Naive B cell (primary cell): ENCODE measurements around the gene GRXCR1. TPM values are rescaled to one million over a fixed set of nuclear protein-coding genes. Genes with fewer than 3 reads are reported as not detected.
A peak's percentile ranks its signal among the peaks of the same experiment; 100 is the strongest.

ENCODE experiments used
- ATAC-seq, 2 donors: fragments of 150-1000 bp; cut with Tn5 transposase; 2 replicates each; pipeline ENCODE4 v1.10.0; 2021; ENCODE audit warnings: low read depth in 2 of 2, mild to moderate bottlenecking in 2 of 2, moderate library complexity in 2 of 2
- DNase-seq: peaks from one replicate; pipeline ENCODE4 v3.0.0; 2022
- H3K27ac Mint-ChIP-seq, 6 donors: one replicate each; pipeline ENCODE4 v1.8.0; 2020 to 2022; ENCODE audit warnings: mild to moderate bottlenecking in 6 of 6, mixed read lengths in 6 of 6, moderate library complexity in 5 of 6, inconsistent platforms in 2 of 6
- H3K27me3 Mint-ChIP-seq, 3 donors: one replicate each; pipeline ENCODE4 v1.8.0; 2021 to 2022; ENCODE audit warnings: mixed read lengths in 3 of 3, mild to moderate bottlenecking in 1 of 3
- H3K36me3 Mint-ChIP-seq, 2 donors: one replicate each; pipeline ENCODE4 v1.8.0; 2020 to 2022; ENCODE audit warnings: mixed read lengths in 2 of 2, inconsistent platforms in 1 of 2, mild to moderate bottlenecking in 1 of 2
- H3K4me1 Mint-ChIP-seq, 3 donors: one replicate each; pipeline ENCODE4 v1.8.0; 2020 to 2022; ENCODE audit warnings: mixed read lengths in 3 of 3, inconsistent platforms in 1 of 3, mild to moderate bottlenecking in 1 of 3, moderate library complexity in 1 of 3
- H3K4me3 Mint-ChIP-seq, 8 donors: one replicate each; pipeline ENCODE4 v1.8.0; 2020 to 2022; ENCODE audit warnings: mild to moderate bottlenecking in 8 of 8, mixed read lengths in 8 of 8, moderate library complexity in 8 of 8, inconsistent platforms in 2 of 8
- H3K9me3 Mint-ChIP-seq, 7 donors: one replicate each; pipeline ENCODE4 v1.8.0; 2020 to 2022; ENCODE audit warnings: mixed read lengths in 7 of 7, mild to moderate bottlenecking in 5 of 7, inconsistent platforms in 2 of 7, moderate library complexity in 1 of 7
- polyA plus RNA-seq, 6 donors: library from polyadenylated mRNA; unstranded; fragments of 300-500 nt; fragmentation: Illumina TruSeq; gene quantifications; one replicate each; pipeline ENCODE4 v1.2.3, GENCODE V29; 2021; ENCODE audit warnings: low read depth in 6 of 6

Gene GRXCR1
- polyA plus RNA-seq, 6 donors from 2014 or later, result not detected

- no peak overlapping the region for H3K4me3 Mint-ChIP-seq
- DNase-seq (no peak), ATAC-seq (no peak)
- no peaks in the 10 kb centered on the region for H3K36me3 Mint-ChIP-seq
- H3K9me3 Mint-ChIP-seq, result no peaks in the 10 kb centered on the region
- H3K27ac Mint-ChIP-seq, result no peak overlapping the region
- H3K27me3 Mint-ChIP-seq, result peaks cover 0 to 4% (median 0%) of the 10 kb centered on the region in 3 donors
- H3K4me1 Mint-ChIP-seq, result no peaks in the 10 kb centered on the region
These were observed 62.6 kb downstream of the GRXCR1 start for GRCh38 chr4:42954963-42955669.

- Mint-ChIP-seq H3K27ac (no peak overlapping the region), H3K4me1 (no peaks in the 10 kb centered on the region), H3K9me3 (peaks cover 0 to 2% (median 1%) of the 10 kb centered on the region in 7 donors), H3K36me3 (no peaks in the 10 kb centered on the region), H3K4me3 (no peak overlapping the region), H3K27me3 (peaks cover 3 to 4% (median 4%) of the 10 kb centered on the region in 3 donors)
- no peak for DNase-seq
- no peak for ATAC-seq
These were observed 63.4 kb downstream of the GRXCR1 start for GRCh38 chr4:42955746-42956505.

GRCh38 chr4:42965326-42965725, 72.8 kb downstream of the GRXCR1 start:
- H3K27ac Mint-ChIP-seq, result no peak overlapping the region
- no peak for DNase-seq
- no peaks in the 10 kb centered on the region for H3K36me3 Mint-ChIP-seq
- H3K27me3 Mint-ChIP-seq, result peaks cover 3 to 9% (median 8%) of the 10 kb centered on the region in 3 donors
- H3K4me1 Mint-ChIP-seq, result no peaks in the 10 kb centered on the region
- H3K4me3 Mint-ChIP-seq, result no peak overlapping the region
- peaks cover 0 to 7% (median 3%) of the 10 kb centered on the region in 7 donors for H3K9me3 Mint-ChIP-seq
- ATAC-seq, result no peak

- Mint-ChIP-seq H3K4me1 (no peaks in the 10 kb centered on the region), H3K36me3 (peaks cover 4 to 11% of the 10 kb centered on the region in 2 donors), H3K4me3 (no peak overlapping the region), H3K27ac (no peak overlapping the region), H3K9me3 (peaks cover 4 to 18% (median 13%) of the 10 kb centered on the region in 7 donors), H3K27me3 (no peaks in the 10 kb centered on the region)
- DNase-seq (no peak), ATAC-seq (no peak)
These were observed 93.5 kb downstream of the GRXCR1 start for GRCh38 chr4:42985976-42986375.

- H3K4me3 Mint-ChIP-seq, result no peak overlapping the region
- H3K27me3 Mint-ChIP-seq, result peaks cover 0 to 9% (median 0%) of the 10 kb centered on the region in 3 donors
- DNase-seq (no peak), ATAC-seq (peak in 1 of 2 donors; percentile 35)
- peaks cover 0 to 7% (median 2%) of the 10 kb centered on the region in 7 donors for H3K9me3 Mint-ChIP-seq
- no peaks in the 10 kb centered on the region for H3K4me1 Mint-ChIP-seq
- no peaks in the 10 kb centered on the region for H3K36me3 Mint-ChIP-seq
- no peak overlapping the region for H3K27ac Mint-ChIP-seq
These were observed 102.9 kb downstream of the GRXCR1 start for GRCh38 chr4:42995343-42995944.

- no peaks in the 10 kb centered on the region for H3K4me1 Mint-ChIP-seq
- H3K27me3 Mint-ChIP-seq, result no peaks in the 10 kb centered on the region
- DNase-seq (no peak), ATAC-seq (no peak)
- H3K9me3 Mint-ChIP-seq, result peaks cover 7 to 34% (median 21%) of the 10 kb centered on the region in 7 donors
- no peak overlapping the region for H3K4me3 Mint-ChIP-seq
- no peaks in the 10 kb centered on the region for H3K36me3 Mint-ChIP-seq
- no peak overlapping the region for H3K27ac Mint-ChIP-seq
These were observed 116.3 kb downstream of the GRXCR1 start for GRCh38 chr4:43008793-43009192.

- Mint-ChIP-seq H3K27ac (no peak overlapping the region), H3K27me3 (no peaks in the 10 kb centered on the region), H3K9me3 (peaks cover 0 to 2% (median 0%) of the 10 kb centered on the region in 7 donors), H3K4me1 (no peaks in the 10 kb centered on the region), H3K36me3 (no peaks in the 10 kb centered on the region), H3K4me3 (no peak overlapping the region)
- ATAC-seq, result no peak
- no peak for DNase-seq
These were observed 121.7 kb downstream of the GRXCR1 start for GRCh38 chr4:43014256-43014655.

- Mint-ChIP-seq H3K27ac (no peak overlapping the region), H3K36me3 (no peaks in the 10 kb centered on the region), H3K4me3 (no peak overlapping the region), H3K9me3 (no peaks in the 10 kb centered on the region), H3K27me3 (peaks cover 0 to 6% (median 0%) of the 10 kb centered on the region in 3 donors), H3K4me1 (no peaks in the 10 kb centered on the region)
- DNase-seq, result no peak
- no peak for ATAC-seq
These were observed 149.1 kb downstream of the GRXCR1 start for GRCh38 chr4:43041632-43042031.

- no peak overlapping the region for H3K27ac Mint-ChIP-seq
- H3K4me1 Mint-ChIP-seq, result no peaks in the 10 kb centered on the region
- no peak overlapping the region for H3K4me3 Mint-ChIP-seq
- no peaks in the 10 kb centered on the region for H3K9me3 Mint-ChIP-seq
- no peak for ATAC-seq
- no peak for DNase-seq
- H3K36me3 Mint-ChIP-seq, result no peaks in the 10 kb centered on the region
- H3K27me3 Mint-ChIP-seq, result peaks cover 0 to 13% (median 0%) of the 10 kb centered on the region in 3 donors
These were observed 154.5 kb downstream of the GRXCR1 start for GRCh38 chr4:43047058-43047457.

- Mint-ChIP-seq H3K27me3 (peaks cover 0 to 19% (median 0%) of the 10 kb centered on the region in 3 donors), H3K27ac (no peak overlapping the region), H3K4me1 (no peaks in the 10 kb centered on the region), H3K36me3 (no peaks in the 10 kb centered on the region), H3K9me3 (no peaks in the 10 kb centered on the region), H3K4me3 (no peak overlapping the region)
- ATAC-seq, result no peak
- no peak for DNase-seq
These were observed 156.1 kb downstream of the GRXCR1 start for GRCh38 chr4:43048570-43048969.

GRCh38 chr4:43049326-43049725, 156.8 kb downstream of the GRXCR1 start:
- Mint-ChIP-seq H3K36me3 (no peaks in the 10 kb centered on the region), H3K27ac (no peak overlapping the region)
- ATAC-seq, result no peak

GRCh38 chr4:43066415-43066814, 173.9 kb downstream of the GRXCR1 start:
- Mint-ChIP-seq H3K4me1 (no peaks in the 10 kb centered on the region), H3K9me3 (peaks cover 0 to 1% (median 0%) of the 10 kb centered on the region in 7 donors), H3K27me3 (no peaks in the 10 kb centered on the region), H3K27ac (no peak overlapping the region), H3K4me3 (no peak overlapping the region), H3K36me3 (no peaks in the 10 kb centered on the region)
- ATAC-seq, result no peak
- no peak for DNase-seq

More at GRCh38 chr4:43049326-43049725, 156.8 kb downstream of the GRXCR1 start:
- Mint-ChIP-seq H3K4me1 (no peaks in the 10 kb centered on the region), H3K4me3 (no peak overlapping the region), H3K27me3 (peaks cover 0 to 19% (median 0%) of the 10 kb centered on the region in 3 donors), H3K9me3 (no peaks in the 10 kb centered on the region)
- DNase-seq, result no peak

GRCh38 chr4:43071069-43071468, 178.6 kb downstream of the GRXCR1 start:
- DNase-seq, result no peak
- Mint-ChIP-seq H3K36me3 (no peaks in the 10 kb centered on the region), H3K27ac (no peak overlapping the region), H3K27me3 (no peaks in the 10 kb centered on the region), H3K4me1 (no peaks in the 10 kb centered on the region), H3K4me3 (no peak overlapping the region), H3K9me3 (peaks cover 4 to 8% (median 5%) of the 10 kb centered on the region in 7 donors)
- no peak for ATAC-seq
